Left colon (tissue), 2 donors: ENCODE data around the gene HSD17B8. TPM values are rescaled to one million over a fixed set of nuclear protein-coding genes. Genes with fewer than 3 reads are reported as not detected.

Source experiments
- ATAC-seq: fragments of 200-7000 bp; cut with Tn5 transposase; one replicate; pipeline ENCODE4 v1.9.1; 2020; ENCODE audit warnings: mild to moderate bottlenecking, moderate library complexity
- DNase-seq, 2 donors: peaks; one replicate each; pipeline ENCODE4 v3.0.0-alpha.2; 2020
- intact Hi-C, 2 donors: fragments of 100-400 bp; cut with DNase I in 1 of 2; cut with micrococcal nuclease in 1 of 2; formaldehyde crosslinking; loops; one replicate each; pipeline versions ENCODE4 v1.11.2 to v1.14.0; 2022; cut with DNase I, micrococcal nuclease
- long read RNA-seq: library from polyadenylated mRNA; unstranded; transcript quantifications from one replicate; pipeline ENCODE4 v2.0.0, GENCODE V29; 2021
- total RNA-seq, 2 donors: library from RNA; stranded (reverse); fragmentation: NEBNext Ultra II Directional; extraction: Animal tissue kit (Norgen Biotek cat#: 25700); gene quantifications; one replicate each; pipeline ENCODE4 v1.2.1, GENCODE V29; 2021
- donor health status: DM: no; HTN: no; CAD: no.
- donor health status: DM: yes; HTN: yes; CAD: no.

Gene HSD17B8
- total RNA-seq = 10 to 100 TPM; 22.4 to 23.7 TPM
- long read RNA-seq, transcript HSD17B8-203 (9 exons, 990 nt) = major isoform, 10 of 19 reads
- long read RNA-seq, partial matches to known transcripts = 6 of 19 reads
- long read RNA-seq, other reads (novel, unspliced or antisense) = 3 of 19 reads

DNA sequence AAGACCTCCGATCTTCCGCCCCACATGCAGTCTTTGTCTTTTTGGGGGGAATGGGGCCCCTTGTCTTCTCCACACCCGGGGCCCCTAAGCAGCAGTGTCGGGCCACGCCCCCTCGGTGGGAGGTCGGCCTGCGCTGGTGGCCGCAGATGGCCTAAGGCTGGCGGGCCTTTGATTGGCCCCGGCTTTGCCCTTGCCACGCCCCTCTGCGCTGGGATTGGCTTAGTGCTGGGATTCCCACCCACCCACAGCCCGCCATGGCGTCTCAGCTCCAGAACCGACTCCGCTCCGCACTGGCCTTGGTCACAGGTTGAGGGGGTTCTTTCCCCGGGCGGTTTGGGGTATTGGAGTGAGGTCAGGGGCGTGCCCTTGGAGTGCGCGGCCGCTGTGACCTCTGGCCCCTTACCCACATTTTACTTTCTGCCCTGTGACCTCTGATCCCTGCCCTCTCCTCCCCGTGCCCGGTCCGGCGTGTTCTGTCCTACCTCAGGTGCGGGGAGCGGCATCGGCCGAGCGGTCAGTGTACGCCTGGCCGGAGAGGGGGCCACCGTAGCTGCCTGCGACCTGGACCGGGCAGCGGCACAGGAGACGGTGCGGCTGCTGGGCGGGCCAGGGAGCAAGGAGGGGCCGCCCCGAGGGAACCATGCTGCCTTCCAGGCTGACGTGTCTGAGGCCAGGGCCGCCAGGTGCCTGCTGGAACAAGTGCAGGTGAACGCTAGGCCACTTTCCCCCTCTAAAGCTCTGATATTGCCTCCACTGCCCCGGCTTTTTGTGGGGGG is at the start of gene HSD17B8:
Gene HSD17B8, plus strand, starts transcription at position 241 of the 776 bp plus-strand sequence. Its CDS starts 14 bp downstream, at position 255.
- ATAC-seq = peak; percentile 68
- intact Hi-C loops = no loop called here
- peak; percentile 97 to 99 for DNase-seq

DNA sequence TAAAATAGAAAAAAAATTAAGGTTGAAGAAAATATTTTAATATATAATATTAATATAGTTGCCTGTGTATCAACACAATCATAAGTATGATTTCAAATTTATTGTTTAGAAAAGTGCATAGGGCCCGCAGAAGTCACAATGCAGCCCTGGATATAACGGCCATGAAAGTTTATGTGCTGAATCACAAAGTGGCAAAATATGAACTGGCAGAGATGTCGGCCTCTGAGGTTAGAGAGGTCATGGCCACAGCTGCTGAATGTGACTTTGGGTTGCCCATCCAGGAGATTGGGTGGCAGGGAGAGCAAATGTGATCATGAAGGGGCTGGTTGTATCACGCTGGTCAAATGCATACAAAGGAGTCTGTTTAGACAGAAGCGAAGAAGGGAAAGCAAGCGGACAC is 47.9 kb upstream of the HSD17B8 start:
- no peak for DNase-seq
- no peak for ATAC-seq
- intact Hi-C loops = no loop called here

DNA sequence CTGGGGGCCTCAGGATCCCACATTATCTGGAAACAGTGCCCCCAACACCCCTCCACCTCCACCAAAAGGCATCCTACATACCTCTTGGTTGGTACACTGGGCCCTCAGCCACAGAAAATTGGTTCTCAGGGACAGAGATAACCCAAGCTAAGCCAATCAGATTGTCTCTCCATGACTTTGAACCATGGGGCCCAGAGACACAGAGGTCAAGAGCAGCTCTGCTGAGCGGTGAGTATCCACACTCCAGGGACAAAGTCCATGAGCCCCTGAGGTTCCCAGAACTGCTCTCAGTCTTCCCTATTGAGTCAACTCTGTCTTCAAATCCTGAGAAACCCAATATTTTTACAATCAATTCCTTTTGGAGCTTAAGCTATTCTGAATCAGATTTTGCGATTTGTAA is 47.5 kb upstream of the HSD17B8 start:
- DNase-seq (no peak), ATAC-seq (no peak)
- intact Hi-C loops = no loop called here

DNA sequence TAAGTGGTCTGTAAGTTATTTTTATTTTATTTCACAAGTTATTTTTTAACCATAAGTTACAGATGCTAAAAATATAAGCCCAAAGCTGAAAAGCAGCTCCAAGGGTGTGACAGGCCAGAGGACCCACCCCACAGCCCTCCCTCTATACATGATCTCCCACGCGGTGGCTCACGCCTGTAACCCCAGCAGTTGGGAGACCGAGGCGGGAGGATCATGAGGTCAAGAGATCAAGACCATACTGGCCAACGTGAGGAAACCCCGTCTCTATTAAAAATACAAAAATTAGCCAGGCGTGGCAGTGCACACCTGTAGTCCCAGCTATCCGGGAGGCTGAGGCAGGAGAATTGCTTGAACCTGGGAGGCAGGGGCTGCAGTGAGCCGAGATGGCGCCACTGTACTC is 44.4 kb upstream of the HSD17B8 start:
- DNase-seq (no peak), ATAC-seq (no peak)
- intact Hi-C loops = loop anchor here in 1 of 2 donors (5.0 kb wide), 2 partner anchors 37 to 87 kb away; no protein-coding TSS in a partner anchor

DNA sequence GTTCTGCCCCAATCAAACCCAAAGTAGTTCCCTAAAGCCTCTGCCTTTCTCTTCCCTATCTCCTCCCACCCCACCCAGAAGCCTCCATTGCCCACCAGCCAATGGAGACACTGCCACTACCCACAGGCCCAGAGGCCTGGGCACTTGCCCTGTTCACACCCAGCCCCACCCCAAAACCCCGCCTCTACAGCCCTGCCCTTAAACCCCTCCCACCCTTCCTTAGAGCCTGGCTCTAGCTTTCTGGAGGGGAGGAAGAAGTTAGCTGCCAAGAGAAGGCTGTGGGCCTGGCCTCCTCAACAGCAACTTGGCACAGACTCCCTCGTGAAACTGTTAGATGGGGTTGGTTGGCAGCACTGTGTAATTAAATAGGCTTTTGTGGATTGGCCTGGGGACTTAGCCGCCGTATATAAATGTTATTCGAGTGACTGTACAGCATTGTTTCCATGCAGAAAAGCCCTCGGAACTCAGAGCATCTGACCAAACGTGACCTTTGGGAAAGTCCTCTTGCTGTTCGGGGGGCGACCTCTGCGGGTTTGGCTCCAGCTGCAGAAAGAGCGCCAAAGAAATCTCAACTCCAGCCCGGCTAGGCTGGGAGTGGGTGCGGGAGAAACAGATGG is 43.6 kb upstream of the HSD17B8 start:
- peak; percentile 92 for ATAC-seq
- DNase-seq = peak; percentile 75
- intact Hi-C loops = loop anchor here in 1 of 2 donors (5.0 kb wide), 2 partner anchors 36 to 86 kb away; no protein-coding TSS in a partner anchor

- intact Hi-C loops = loop anchor here in 1 of 2 donors (5.0 kb wide), 2 partner anchors 36 to 86 kb away; no protein-coding TSS in a partner anchor
- ATAC-seq (peak; percentile 88), DNase-seq (peak; percentile 68 to 82)
Observed at GRCh38 chr6:33161354-33162331, 42.8 kb upstream of the HSD17B8 start.

DNA sequence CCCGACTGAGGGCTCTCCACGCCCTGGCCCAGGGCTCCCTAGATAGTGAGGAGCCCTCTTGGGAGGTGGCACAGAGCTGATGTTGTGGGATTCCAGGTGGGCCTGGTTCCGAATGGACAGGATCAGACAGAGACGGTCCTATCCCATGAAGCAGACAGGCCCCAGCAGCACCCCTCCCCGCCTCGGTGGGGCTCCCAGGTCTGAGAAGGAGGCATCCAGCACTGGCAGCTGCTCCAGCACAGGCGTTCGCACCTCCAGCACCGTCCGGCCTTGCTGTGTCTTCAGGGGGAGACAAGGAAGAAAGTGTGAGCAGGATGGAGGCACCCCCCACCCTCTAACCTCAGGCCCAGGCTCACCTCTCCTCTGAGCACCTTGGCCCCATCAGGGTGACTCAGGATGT is 40.9 kb upstream of the HSD17B8 start:
- DNase-seq (no peak), ATAC-seq (no peak)
- intact Hi-C loops = loop anchor here in 1 of 2 donors (5.0 kb wide), 2 partner anchors 34 to 84 kb away; no protein-coding TSS in a partner anchor

GRCh38 chr6:33164176-33164575 is 40.3 kb upstream of the HSD17B8 start:
- ATAC-seq (no peak), DNase-seq (no peak)
- intact Hi-C loops = loop anchor here in 1 of 2 donors (5.0 kb wide), 2 partner anchors 33 to 83 kb away; no protein-coding TSS in a partner anchor

DNA sequence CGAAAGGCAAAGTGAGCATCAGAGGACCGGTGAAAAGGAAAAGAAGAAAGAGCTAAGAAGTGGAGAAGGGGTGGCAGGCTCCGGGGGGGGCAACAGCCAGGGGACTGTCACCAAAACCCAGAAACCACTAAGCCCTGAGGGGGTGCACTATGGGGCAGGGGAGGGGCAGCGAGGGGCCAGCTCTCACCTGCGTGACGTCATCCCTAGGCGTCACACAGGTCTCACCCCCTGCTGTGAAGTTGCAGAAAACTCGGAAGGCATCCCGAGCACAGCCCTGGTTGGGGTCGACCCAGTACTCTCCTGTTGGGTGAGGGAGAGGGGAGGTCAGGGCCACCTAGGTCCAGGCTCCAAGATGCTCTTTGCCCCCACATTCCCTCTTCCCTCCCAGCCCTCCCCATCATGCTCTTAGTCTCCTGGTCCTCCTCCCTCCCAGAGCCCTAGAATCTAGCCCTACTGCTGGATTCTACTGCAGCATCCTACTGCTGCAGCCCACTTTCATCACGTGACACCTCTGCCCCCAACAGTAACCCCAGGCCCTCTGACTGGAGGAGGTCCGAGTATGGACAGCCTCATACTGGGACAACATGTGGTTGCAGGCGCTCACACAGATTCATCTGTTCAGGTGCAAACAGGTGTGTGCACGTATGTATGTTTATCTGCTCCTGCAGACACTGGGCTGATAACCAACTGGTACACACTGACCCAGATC is 39.6 kb upstream of the HSD17B8 start:
- intact Hi-C loops = loop anchor here in 1 of 2 donors (5.0 kb wide), 2 partner anchors 32 to 82 kb away; no protein-coding TSS in a partner anchor
- ATAC-seq (no peak), DNase-seq (no peak)

GRCh38 chr6:33165581-33166258 is 38.7 kb upstream of the HSD17B8 start:
- no peak for ATAC-seq
- intact Hi-C loops = no loop called here
- DNase-seq = no peak

DNA sequence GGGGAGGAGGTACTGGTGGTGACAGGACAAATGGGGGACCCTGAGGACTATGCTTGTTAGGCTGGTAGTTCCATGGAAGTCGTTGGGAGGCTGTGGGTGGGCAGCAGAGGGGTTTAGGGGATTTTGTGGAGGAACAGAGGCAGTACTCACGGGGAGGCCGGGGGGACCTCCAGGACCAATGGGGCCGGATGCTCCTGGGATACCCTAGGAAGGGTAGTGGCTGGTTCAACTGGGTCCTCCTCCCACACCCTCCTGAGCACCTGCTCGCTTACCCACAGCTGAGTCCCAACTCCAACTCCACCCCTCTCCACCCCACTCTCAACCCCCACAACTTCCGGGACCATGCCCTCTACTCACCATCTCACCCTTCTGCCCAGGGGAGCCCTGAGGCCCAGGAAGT is 38.1 kb upstream of the HSD17B8 start:
- DNase-seq = no peak
- ATAC-seq = no peak
- intact Hi-C loops = no loop called here

- intact Hi-C loops = no loop called here
- no peak for ATAC-seq
- DNase-seq = no peak
Observed at GRCh38 chr6:33166811-33167210, 37.6 kb upstream of the HSD17B8 start.

DNA sequence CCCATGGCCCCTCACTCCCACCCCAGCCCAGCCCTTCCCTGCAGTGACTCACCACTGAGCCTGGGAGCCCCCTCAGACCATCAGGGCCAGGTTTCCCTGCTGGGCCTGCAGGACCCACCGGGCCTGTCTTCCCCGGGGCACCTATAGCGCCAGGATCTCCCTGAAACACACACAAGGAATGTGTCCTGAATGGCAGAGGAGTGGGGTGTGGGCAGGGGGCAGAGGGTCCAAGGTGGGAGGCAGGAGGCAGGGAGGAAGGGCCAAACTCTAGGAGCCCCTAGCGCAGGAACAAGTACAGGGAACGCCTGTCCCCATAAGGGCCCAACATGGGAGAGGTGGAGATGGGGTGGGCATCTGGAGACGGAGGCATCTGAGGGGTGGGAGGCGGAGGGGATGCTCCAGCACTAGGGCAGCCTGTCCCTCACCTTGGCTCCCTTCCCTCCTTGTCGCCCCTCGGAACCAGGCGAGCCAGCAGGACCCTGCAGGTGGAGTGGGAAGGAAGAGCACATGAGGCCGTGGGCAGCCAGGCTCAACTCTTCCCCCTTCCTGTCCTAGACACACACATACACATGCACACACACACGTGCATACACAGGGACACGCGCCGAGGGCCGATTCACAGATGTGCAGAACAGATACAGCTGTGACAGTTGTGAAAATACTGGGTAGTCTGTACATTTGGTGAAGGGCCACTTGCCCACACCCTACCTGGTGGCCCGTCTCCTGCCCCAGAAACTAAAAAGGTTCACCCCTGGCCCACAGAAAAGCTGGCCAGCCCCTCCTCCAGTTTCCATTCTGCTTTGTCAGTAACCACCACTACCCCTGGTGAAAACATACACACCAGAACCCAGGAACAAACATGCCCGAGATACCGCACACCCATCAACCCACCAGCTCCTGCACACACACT is 36.8 kb upstream of the HSD17B8 start:
- intact Hi-C loops = no loop called here
- DNase-seq = no peak
- no peak for ATAC-seq

DNA sequence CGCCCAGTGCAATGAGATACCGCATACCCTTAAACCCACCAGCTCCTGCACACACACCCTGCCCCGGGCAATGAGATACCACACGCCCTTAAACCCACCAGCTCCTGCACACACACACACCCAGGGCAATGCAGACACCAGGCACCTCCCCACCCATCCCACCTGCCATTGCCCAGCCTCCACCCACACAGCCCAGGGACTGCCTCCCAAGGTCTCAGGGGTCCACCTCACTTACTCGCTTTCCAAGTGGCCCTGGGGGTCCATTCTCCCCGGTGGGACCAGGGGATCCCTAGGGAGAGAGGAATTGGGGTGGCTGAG is 36.2 kb upstream of the HSD17B8 start:
- DNase-seq (no peak), ATAC-seq (no peak)
- intact Hi-C loops = no loop called here

GRCh38 chr6:33168639-33169038 is 35.8 kb upstream of the HSD17B8 start:
- DNase-seq (no peak), ATAC-seq (no peak)
- intact Hi-C loops = no loop called here

DNA sequence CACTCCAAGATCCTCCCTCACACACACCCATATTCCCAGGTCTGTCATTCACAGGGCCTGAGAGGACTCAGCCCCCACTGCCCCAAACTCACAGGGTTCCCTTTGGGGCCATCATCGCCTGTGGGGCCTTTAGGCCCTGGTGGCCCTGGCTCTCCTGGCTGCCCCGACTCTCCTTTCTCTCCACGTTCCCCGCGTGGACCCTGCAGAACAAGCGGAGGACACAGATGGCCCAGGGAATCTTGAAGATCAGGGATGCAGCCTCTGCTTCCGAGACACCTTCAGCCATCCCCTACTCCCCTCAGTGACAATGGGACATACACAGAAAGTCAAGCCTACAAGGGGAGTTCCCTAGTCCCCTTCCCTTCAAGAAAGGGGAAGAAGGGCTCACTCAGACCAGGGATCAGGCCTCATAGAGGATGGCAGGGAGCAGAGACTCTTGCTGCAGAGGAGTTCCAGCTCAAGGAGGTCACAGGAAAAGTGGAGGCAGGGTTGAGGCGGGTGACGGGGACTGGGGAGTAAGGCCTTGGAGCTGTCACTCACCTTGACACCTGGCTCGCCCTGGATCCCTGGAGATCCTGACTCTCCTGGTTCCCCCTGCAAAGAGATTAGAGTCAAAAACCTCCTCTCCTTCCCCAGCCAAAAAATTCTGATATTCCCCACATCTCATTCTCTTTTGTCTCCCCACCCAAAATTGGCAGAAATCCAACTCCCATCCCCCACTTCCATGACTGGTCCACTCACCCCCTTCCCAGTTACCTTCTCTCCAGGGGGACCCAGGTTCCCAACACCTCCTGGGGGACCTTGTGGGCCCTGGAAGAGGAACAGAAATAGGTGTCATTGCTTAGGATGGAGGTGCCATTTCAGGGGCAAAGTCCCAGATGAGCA is 34.9 kb upstream of the HSD17B8 start:
- no peak for DNase-seq
- intact Hi-C loops = no loop called here
- ATAC-seq = no peak
